HL-60 (cell line): ENCODE measurements around the gene PTPRK.

ENCODE experiments used
- GABPA ChIP-seq: IDR thresholded peaks from 2 replicates; pipeline ENCODE4 v1.6.1; 2012; ENCODE audit warnings: low read depth
- POLR2AphosphoS5 ChIP-seq: IDR thresholded peaks from 2 replicates; pipeline ENCODE4 v1.6.1; 2012; ENCODE audit warnings: low read depth
- TF ChIP-seq, protein P1 (sequence below): IDR thresholded peaks from one replicate; pipeline ENCODE4 v1.5.1; 2011; ENCODE audit warnings: low read length, control low read depth, inconsistent platforms; ENCODE audit not compliant: insufficient read depth

DNA sequence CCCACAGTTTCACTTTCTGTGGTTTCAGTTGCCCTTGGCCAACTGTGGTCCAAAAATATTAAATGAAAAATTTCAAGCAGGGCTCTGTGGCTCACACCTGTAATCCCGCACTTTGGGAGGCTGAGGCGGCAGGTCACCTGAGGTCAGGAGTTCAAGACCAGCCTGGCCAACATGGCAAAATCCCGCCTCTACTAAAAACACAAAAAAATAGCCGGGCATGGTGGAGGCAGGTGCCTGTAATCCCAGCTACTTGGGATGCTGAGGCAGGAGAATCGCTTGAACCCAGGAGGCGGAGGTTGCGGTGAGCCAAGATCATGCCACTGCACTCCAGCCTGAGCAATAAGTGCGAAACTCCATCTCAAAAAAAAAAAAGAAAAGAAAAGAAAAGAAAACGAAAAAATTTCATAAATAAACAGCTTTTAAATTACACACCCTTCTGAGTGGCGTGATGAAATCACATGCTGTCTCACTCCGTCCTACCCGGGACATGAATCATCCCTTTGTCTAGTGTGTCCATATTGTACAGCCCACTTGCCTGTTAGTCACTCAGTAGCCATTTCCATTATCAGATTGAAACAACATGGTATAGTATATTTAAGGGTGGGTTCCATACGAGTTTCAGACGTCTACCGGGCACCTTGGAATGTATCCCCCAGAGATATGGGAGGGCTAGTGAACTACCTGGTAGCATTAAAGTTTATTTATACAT is 11.7 kb downstream of the PTPRK start:
- TF ChIP-seq, protein P1, sequence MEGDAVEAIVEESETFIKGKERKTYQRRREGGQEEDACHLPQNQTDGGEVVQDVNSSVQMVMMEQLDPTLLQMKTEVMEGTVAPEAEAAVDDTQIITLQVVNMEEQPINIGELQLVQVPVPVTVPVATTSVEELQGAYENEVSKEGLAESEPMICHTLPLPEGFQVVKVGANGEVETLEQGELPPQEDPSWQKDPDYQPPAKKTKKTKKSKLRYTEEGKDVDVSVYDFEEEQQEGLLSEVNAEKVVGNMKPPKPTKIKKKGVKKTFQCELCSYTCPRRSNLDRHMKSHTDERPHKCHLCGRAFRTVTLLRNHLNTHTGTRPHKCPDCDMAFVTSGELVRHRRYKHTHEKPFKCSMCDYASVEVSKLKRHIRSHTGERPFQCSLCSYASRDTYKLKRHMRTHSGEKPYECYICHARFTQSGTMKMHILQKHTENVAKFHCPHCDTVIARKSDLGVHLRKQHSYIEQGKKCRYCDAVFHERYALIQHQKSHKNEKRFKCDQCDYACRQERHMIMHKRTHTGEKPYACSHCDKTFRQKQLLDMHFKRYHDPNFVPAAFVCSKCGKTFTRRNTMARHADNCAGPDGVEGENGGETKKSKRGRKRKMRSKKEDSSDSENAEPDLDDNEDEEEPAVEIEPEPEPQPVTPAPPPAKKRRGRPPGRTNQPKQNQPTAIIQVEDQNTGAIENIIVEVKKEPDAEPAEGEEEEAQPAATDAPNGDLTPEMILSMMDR, result no peak
- TF ChIP-seq POLR2AphosphoS5 (no peak), GABPA (no peak)
